Measurements from ENCODE around the gene GATA2. TPM values are rescaled to one million over a fixed set of nuclear protein-coding genes. Genes with fewer than 3 reads are reported as not detected.

Gene GATA2
- total RNA-seq, 1 donor from 2014 or later, result 56.0 TPM

- Histone ChIP-seq H3K4me3 (no peak overlapping the region), H3K27me3 (no peaks in the 10 kb centered on the region), H3K9me3 (no peaks in the 10 kb centered on the region), H3K4me1 (no peaks in the 10 kb centered on the region), H3K36me3 (no peaks in the 10 kb centered on the region), H3K27ac (no peak overlapping the region)
- no peak for DNase-seq (ENCODE audit: low spot score in 2 of 2)
- intact Hi-C loops (cut with DNase I), result no loop called here
- TF ChIP-seq CTCF (IDR thresholded peaks at IDR 0.05), result no peak
Observed at GRCh38 chr3:128447561-128448013, 45.4 kb downstream of the GATA2 start.

- intact Hi-C loops (cut with DNase I), result no loop called here
- H3K27ac ChIP-seq, result no peak overlapping the region
Observed at GRCh38 chr3:128446821-128447220, 46.2 kb downstream of the GATA2 start.

GRCh38 chr3:128445357-128445756, 47.6 kb downstream of the GATA2 start:
- Histone ChIP-seq H3K4me3 (no peak overlapping the region), H3K27me3 (no peaks in the 10 kb centered on the region), H3K36me3 (no peaks in the 10 kb centered on the region), H3K27ac (no peak overlapping the region), H3K4me1 (no peaks in the 10 kb centered on the region), H3K9me3 (no peaks in the 10 kb centered on the region)
- TF ChIP-seq CTCF (IDR thresholded peaks at IDR 0.05), result no peak
- no peak for DNase-seq (ENCODE audit: low spot score in 2 of 2)
- intact Hi-C loops (cut with DNase I), result no loop called here

More at GRCh38 chr3:128446821-128447220, 46.2 kb downstream of the GATA2 start:
- Histone ChIP-seq H3K36me3 (no peaks in the 10 kb centered on the region), H3K4me3 (no peak overlapping the region), H3K9me3 (no peaks in the 10 kb centered on the region), H3K4me1 (no peaks in the 10 kb centered on the region), H3K27me3 (no peaks in the 10 kb centered on the region)
- no peak for DNase-seq (ENCODE audit: low spot score in 2 of 2)
- TF ChIP-seq CTCF (IDR thresholded peaks at IDR 0.05), result no peak

- Histone ChIP-seq H3K4me3 (no peak overlapping the region), H3K36me3 (no peaks in the 10 kb centered on the region), H3K4me1 (no peaks in the 10 kb centered on the region), H3K9me3 (no peaks in the 10 kb centered on the region), H3K27me3 (no peaks in the 10 kb centered on the region), H3K27ac (no peak overlapping the region)
- DNase-seq (ENCODE audit: low spot score in 2 of 2), result no peak
- intact Hi-C loops (cut with DNase I), result no loop called here
- no peak for TF ChIP-seq CTCF (IDR thresholded peaks at IDR 0.05)
Observed at GRCh38 chr3:128443771-128444170, 49.2 kb downstream of the GATA2 start.

GRCh38 chr3:128442949-128443348, 50.1 kb downstream of the GATA2 start:
- Histone ChIP-seq H3K36me3 (no peaks in the 10 kb centered on the region), H3K27me3 (no peaks in the 10 kb centered on the region), H3K4me3 (no peak overlapping the region), H3K27ac (no peak overlapping the region), H3K4me1 (no peaks in the 10 kb centered on the region), H3K9me3 (no peaks in the 10 kb centered on the region)
- DNase-seq (ENCODE audit: low spot score in 2 of 2), result no peak
- intact Hi-C loops (cut with DNase I), result no loop called here
- no peak for TF ChIP-seq CTCF (IDR thresholded peaks at IDR 0.05)

GRCh38 chr3:128442070-128442469, 50.9 kb downstream of the GATA2 start:
- no peaks in the 10 kb centered on the region for H3K36me3 ChIP-seq
- no peak for DNase-seq (ENCODE audit: low spot score in 2 of 2)
- H3K4me3 ChIP-seq, result no peak overlapping the region
- TF ChIP-seq CTCF (IDR thresholded peaks at IDR 0.05), result no peak
- H3K9me3 ChIP-seq, result no peaks in the 10 kb centered on the region
- H3K27me3 ChIP-seq, result no peaks in the 10 kb centered on the region
- intact Hi-C loops (cut with DNase I), result no loop called here
- no peak overlapping the region for H3K27ac ChIP-seq
- no peaks in the 10 kb centered on the region for H3K4me1 ChIP-seq
